Measurements from ENCODE around the gene COPS9.

COPS9 gene

DNA sequence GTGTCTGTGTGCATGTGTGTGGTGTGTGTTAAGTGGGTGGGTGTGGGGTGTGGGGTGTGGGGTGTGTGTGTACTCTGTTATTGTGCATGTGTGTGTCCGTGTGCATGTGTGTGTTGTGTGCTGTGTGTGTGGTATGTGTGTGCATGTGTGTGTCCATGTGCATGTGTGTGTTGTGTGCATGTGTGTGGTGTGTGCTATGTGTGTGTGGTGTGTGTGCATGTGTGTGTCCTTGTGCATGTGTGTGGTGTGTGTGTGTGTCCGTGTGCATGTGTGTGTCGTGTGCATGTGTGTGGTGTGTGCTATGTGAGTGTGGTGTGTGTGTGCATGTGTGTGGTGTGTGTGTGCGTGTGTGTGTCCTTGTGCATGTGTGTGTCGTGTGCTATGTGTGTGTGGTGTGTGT, 11.3 kb upstream of the COPS9 start:
- no peak for DNase-seq

DNA sequence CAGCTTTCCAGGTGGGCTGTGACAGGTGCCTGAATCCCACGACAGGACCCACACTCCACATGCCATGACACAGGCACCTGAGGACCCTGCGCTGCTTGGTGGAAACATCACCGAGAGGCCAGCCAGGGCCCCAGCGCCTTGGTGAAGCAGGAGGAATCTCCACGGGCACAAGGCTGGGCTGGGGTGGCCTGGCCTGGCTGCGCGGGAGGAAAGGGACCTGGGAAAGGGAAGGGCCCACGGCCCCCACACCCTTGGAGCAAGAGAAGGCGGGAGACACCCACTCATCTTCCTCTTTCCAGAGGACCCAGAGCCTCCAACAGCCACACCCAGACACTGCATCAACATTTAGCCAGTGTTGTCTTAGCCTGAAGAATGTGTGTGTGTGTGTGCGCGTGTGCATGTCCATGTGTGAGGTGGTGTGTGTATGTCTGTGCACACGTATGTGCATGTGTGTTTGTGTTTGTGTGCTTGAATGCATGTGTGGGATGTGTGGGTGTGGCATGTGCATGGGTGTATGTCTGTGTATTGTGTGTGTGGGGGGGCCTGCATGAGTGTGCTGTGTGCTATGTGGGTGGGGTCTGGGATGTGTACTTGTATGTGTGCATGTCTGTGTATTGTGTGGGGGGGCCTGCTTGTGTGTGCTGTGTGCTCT, 10.6 kb upstream of the COPS9 start:
- DNase-seq = no peak

DNA sequence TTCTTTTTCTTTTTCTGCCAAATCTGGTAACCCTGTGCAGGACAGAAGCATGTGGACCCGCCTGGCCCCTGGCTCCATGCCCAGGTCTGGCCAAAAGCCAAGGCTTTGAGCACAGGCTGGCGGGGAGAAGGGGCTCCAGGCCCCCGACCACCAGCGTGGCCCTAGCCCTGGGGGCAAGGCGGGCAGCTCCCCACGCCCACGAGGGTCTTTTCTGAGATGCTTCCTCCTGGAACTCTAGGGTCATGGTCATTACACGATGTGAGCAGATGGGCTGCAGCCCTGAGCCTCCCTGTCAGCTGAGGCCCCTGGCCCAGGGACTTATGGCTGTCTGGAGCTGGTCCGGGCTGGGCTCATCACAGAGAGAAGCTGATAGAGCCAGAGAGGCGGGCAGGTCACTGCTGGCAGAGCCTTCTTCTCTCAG, 10.0 kb upstream of the COPS9 start:
- DNase-seq = no peak

DNA sequence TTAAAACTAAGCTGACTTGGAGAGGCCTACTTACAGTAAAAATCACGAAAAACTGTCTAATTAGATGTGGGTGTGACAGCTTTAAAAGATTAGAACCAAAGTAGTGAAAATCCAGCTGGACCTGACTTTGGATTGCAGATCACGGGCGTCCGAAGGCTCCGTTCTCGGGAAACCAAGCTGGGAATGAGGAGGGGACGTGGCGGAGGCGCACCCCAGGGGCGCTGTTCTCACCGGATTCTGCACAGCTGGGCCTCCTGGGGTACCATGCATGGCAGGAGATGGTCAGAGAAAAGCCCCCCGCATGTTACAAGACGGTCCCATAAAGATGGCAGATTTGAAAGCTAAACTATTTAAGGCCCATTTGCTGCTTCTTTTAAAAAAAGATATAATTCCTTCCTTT, 9.4 kb upstream of the COPS9 start:
- no peak for DNase-seq

DNA sequence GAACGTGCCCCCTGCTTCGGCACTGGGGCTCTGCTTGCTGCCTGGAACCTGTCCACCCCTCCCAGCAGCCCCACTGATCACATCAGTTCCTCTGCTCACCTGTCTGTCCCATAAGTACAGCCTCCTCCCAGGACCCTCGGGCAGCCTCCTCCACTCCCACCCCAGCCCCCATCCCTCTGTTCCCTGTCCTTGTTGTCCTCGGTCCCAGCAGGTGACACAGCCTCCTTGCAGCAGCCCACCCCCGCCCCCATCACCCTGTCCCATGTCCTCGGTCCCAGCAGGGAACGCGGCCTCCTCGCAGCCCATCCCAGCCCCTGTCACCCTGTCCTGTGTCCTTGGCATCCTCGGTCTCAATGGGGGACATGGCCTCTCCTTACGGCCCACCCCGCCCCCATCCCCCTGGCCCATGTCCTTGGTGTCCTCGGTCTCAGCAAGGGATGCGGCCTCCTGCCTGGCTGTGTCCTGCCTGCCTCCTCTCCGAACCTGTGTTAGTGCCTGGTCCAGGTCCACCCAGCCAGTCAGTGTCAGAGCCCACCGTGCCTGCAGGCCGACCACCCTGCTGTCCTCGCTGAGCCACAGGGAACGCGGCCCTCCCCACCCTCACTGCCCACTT, 8.7 kb upstream of the COPS9 start:
- DNase-seq = no peak

DNA sequence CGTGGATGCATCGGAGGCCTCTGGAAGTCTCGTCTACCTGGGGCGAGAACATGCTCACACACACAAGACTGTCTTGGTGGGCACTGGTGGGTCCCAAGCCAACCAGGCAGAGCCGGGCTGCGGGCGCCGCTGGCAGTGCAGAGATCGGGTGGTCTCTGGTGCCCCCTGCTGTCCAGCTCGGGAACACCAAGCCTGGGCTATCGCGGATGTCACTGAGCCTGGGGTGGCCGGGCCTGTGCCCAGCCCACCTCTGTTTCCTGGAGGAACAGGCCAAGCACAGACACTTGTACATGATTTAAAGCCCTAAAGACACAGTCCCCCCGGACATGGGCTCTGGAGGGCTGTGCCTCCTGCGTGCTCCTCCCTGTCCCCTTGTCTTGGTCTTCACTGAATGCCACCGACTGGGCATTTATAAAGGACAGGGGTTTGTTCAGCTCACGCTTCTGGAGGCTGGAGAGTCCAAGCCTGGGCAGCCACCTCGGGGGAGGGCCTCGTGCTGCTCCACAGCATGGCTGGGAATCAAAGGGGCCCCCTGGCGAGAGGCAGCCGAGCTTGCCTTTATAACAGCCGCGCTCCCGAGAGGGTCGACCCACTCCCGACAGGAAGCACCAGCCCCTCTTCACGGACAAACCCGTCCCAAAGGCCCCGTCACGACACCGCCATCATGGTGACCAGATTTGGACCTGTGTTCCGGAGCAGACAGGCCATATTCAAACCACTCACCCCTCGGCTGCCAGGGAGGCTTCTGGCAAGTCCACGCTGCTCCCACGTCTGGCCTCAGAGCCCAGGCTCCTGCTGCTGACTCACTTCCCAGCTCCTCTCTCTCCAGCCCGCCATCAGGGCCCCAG, 7.9 kb upstream of the COPS9 start:
- DNase-seq = peak; percentile 85

DNA sequence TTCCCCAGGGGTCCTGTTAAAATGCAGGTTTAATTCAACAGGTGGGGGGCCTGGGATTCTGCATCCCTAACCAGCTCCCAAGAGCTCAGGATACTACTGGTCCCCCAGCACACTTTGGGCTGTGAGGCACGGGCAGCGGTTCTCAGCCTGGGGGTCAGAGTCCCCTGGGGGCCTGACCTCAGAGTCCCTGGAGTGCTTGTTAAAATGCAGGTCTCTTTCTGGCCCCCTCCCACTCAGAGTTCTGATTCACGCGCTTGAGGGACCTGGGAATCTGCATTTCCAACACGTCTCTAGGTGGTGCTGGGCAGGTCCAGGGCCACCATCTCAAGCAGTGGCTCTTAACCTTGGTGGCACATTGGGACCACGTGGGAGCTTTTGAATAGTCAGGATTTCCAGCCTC, 7.2 kb upstream of the COPS9 start:
- DNase-seq = no peak

DNA sequence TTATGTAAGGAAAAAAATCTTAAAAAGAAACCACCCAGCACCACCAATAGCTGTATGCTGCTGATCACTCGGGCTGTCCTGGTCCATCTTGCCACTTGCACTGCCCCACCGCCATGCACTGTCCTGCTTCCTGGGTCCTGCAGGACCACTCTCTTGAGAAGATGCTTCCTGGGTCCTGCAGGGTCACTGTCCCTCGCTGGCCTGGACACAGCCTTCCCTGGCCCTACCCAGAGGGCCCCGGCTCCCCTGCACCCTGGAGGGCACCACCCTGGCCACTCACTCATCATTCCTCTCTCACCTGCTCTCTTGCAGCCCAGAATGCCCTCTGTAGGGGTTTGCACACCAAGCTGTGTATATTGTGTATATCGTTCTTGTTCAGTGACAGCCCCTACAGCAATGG, 6.8 kb upstream of the COPS9 start:
- DNase-seq = no peak

DNA sequence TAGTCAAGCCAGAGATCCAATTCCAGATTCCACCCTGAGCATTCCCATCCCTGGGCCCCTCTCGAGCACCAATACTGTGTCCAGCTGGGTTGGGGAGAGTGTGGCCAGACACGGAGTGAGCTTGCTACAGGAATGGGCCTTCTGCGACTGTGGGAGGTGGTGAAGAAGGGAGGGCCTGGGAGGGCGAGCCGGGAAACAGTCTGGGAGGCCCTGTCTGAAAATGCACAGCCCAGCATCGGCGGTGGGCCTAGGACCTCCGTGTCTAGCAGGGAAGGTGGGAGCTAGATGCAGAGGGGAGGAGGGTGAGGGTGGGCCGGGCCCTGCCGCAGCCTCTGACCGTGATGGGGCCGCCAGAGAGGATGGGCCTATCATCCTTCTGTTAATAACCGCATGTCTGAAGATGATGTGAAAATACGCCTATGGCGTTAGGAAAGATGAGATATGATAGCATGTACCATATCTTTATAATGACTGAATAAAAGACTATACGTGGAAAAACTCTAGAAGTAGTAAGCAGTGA, 6.2 kb upstream of the COPS9 start:
- DNase-seq = no peak

DNA sequence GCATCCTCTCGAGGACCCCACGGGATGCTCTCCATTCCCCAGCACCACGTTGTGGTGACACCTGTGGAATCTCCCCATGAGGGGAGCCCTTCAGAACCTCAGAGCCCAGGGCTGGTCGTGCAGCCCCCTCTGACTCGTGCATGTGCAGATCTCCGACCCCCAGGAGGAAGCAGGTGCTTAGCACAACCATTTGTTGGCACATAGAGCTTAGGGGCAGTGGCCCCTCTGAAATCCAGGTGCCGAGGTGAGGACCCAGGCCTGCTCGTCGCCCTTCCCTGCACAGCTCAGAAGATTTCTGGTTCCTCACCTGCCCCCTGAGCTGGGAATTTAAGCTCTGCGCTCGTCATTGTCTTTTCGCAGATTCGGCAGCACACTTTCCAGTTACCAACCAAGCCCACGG, 5.6 kb upstream of the COPS9 start:
- no peak for DNase-seq

DNA sequence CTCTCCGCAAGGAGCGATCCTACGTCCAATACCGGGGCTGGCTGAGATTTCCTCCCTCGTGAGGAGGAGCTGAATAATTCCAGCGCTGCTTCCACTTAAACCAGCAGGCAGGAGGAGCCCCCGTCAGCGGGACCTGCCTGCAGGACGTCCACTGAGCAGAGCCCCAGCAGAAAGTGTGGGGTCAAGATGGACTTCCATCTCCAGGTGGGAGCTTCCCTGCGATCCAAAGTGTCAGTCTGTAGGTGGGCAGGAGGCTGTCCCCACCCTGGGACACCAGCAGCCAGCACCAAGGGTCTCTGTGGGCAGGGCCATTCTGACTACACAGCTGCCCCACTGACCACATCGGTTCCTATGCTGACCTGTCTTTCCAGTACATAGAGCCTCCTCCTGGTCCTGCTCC, 4.8 kb upstream of the COPS9 start:
- DNase-seq = no peak

DNA sequence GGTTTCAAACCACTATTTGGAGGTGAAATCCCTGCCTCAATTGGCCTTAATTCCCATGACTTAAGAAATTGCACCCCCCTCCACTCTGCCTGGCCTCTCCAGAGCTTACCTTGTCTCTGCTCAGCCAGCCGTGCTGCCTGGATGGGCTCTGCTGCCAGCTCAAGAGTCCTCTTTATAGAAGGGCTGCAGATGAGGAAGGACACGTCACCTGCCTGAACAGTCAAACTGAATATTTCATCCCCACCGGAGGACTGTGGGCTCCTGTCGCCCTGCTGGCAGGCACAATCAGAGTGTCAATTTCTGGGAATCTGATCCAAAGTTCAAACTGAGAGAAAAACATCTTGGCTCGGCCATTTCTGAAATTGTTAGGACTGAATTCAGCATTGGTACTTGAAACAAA, 4.4 kb upstream of the COPS9 start, which contains the start of gene OTOS:
Gene OTOS, minus strand, starts transcription at position 148 of the 400 bp plus-strand sequence. CDS start 332 bp downstream, outside the sequence.
- DNase-seq = no peak

DNA sequence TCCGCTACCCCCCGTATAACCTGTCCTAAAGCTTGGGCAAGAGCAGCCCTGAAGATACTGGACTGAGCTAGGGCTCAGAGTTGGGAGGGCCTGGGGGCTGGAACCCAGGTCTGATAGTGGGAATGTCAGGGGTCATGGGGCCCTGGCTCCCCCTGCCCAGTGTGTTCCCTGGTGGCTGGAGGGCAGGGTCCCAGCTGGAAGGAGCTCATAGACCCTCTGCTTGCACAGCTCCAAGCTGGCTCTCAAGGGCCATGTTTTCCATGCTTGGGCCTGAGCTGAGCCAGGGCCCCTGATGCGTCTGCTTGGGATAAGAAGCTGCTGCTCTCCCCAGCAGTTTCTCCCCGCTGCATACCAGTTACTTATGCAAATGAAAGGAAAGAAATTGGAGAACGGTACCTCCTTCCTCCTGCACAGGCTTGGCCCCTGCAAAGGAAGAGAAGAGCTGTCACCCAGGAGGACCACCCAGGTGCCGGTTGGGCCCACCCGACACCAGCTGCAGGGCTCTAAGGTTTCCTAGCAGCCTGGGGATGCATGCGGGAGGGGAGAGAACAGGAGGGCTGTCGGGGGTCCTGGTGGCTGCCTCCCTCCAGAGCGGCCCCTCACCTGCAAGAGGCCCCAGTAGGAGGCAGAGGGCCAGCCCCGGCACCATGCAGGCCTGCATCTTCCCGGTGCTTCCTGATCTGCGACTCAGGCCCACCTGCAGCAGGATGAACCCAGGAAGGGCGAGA, 3.7 kb upstream of the COPS9 start:
- DNase-seq = no peak

DNA sequence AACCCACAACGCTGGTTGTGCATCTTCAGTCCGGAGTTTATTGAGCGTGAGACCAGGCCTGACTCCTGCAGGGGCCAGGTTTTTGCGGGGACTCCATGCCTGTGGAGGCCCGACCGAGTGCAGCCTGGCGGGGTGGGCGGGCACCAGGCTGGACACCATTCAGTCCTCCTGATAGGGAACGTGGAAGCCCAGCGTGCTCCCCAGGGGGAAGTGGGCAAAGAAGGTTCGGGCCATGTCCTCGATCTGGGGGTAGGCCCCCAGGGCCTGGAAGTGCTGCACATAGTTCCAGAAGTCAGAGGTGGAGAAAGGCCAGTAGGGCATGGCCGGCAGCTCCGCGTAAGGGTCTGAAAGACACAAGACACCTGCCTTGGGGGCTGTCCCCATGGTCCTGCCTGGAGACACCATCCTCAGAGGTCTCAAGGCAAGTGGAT, 2.9 kb upstream of the COPS9 start:
- peak; percentile 0 for DNase-seq

DNA sequence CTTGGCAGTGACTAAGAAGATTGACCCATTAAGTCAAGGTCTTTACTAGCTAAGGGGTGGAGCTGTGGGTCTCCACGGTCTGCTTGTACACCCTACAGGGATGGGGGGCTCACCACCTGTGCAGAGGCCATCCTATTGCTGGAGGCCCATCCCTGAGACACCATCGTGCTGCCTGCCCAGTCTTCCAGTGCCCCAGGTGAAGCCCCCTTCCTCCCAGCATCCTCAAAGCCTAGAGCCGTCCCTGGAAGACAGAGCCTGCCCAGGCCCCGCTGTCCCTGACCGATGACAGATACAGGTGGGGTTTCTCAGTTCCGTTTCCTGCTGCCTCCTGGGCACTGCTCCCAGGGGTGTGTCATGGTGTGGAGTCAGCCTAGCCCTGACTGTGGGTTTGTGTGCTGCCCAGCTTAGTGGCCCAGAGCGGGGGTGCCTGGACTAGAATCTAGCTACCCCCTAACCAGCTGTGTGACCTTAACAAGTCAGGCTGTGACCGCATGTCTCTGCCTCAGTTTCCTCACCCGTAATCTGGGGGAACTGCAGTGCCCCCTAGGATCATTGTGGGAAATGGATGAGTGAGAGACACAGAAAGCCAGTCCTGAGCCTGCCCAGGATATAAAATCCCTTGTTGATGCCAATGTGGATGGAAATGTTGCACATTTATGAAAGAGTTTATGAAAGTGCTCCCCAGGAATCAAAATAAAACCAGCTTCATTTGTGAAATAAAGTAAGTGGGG, 2.3 kb upstream of the COPS9 start:
- DNase-seq = no peak

DNA sequence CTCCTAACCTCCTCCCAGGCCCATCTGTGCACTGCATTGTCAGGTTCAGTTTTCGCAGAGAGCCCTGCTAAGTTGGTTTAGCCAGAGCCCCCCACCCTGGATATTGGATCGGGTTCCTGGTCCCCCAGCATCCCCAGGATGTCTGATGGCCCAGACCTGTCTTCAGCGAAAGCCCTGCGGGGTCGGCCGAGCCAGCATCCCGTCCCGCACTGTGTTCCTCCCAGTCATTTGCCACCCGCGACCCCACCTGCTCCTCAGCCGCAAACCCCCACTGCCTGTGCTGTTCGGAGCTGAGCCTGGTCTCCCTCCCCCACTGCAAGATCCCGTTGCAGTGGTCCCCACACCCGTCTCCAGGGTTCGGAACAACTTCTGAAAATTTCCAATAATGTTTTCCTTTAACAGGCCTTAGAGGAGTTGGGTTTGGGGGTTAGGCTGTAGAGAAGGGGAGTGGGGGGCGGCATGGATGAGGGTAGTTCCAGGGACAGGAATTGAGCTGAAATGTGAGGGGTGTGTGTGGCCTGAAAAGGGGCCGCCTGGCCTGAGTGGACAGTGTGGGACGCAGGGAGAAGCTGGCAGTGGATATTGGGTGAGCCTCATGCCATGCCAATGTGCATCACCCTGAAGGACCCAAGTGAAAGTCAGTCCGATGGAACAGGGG, 1.6 kb upstream of the COPS9 start:
- DNase-seq = no peak

DNA sequence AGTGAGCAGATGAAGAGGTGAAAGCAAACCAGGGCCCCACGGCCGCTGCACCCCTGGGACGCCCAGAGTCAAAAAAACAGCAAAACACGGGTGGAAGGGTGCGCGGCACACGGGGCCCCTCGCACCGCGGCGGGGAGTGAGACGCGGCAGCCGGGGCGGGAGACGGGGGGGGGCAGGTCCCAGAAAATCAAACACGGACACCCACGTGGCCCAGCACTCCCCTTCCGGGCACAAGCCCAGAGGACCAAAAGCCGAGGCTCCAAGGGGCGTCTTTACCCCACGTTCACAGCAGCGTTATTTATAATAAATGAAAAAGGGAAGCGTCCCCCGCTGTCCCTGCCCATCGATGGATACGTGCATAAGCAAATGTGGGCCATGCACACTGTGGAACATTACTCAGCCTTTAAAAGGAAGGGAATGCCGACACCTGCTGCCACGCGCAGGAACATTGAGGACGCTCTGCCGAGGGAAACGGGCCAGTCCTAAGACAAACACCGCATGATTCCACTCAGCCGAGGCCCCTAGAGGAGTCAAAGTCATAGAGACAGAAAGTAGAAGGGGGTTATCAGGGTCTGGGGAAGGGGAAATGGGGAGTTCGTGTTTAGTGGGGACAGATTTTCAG, 677 bp upstream of the COPS9 start:
- peak; percentile 39 for DNase-seq

DNA sequence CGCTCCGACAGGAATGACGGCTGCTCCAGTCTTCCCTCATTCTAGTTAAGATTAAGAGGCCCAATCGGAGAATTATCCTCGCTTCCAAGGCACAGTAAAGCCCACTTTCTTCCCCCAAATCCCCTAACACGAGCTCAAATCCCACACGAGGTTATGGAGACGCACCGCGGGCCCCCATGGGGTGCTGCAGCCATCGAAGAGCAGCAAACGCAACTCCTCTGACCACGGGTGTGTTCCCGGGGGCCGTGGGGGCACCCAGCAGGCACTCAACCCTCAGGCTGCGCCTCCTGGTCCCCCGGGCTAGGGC, 446 bp downstream of the COPS9 start:
- DNase-seq = no peak

DNA sequence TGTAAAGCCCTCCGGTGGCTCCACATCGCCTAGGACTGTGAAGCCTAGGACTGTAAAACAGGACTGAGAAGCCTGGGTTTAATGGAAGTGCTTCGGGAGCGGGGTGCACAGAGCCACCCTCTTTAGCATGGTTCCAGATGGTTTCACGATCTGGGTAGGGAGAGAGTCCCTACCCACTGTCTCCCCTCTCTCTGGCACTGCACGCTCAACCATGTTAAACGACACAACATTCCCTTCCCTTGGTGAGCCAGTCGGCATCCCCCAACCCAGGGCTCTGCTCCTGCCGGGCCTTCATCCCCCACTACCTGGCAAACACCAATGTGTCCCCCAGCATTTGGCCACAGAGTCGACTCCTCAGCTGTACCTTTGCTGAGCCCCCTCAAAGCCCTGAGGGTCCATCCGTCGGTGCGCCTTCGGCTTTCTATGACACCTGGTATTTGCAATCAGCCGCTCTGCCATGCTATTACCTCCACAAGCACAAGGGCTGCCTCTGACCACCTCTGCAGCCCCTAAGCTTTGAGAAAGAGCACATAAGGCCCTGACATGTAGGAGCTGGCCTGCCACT, 1.1 kb downstream of the COPS9 start:
- DNase-seq = no peak

DNA sequence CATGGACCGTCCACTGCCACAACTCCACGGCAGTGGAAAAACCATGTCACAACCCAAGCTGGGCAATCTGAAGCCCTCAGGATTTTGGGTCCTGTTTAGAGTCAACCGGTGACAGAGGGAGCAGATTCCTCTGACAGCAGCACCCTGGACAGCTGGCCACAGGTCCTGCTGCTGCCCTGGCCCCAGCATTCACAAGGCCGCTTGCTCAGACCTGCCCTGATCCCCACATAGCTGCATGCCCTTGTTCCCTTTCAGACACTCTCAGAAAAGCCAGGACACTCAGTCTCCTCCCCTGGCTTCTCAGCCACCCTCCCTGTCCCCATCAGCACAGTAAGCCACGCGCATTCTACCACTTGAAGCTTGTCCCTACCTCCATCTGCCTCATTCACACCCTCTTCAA, 1.6 kb downstream of the COPS9 start:
- no peak for DNase-seq

DNA sequence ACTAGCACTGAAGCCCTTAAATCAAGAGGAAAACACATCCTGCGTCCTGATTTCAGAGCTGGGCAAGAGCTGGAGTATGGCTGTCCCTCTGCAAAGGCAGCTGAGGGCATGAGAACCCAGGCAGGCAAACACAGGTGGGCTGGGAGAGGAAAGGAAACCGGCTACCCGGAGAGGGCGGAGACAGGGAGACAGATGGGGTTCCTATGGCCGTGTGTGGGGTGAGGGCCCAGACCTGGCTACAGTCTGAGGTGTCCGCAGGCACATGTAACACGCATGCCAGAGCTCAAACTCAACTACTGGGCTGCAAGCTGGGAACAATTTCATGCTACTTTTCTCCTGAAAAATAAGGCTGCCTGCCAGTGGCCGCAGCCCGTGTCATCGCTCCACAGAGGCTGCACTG, 2.7 kb downstream of the COPS9 start:
- no peak for DNase-seq

Measured in activated naive CD4-positive, alpha-beta T cell treated with Interleukin-2 at 50 U/mL for 16 hours (primary cell).